ENCODE data around the gene AGAP1.

- TF ChIP-seq CTCF (IDR thresholded peaks at IDR 0.05; ENCODE audit: poor library complexity, severe bottlenecking) (no peak), MXI1 (conservative IDR thresholded peaks at IDR 0.05; ENCODE audit: poor library complexity, severe bottlenecking) (no peak), REST (IDR thresholded peaks at IDR 0.05; ENCODE audit: borderline replicate concordance) (no peak), POLR2AphosphoS5 (IDR thresholded peaks at IDR 0.05) (no peak), EZH2 (IDR thresholded peaks at IDR 0.05; ENCODE audit: borderline replicate concordance, insufficient read depth, low read length, poor library complexity, severe bottlenecking) (no peak), RAD21 (conservative IDR thresholded peaks at IDR 0.05) (no peak)
Observed at GRCh38 chr2:235848055-235848454, 354.2 kb downstream of the AGAP1 start.

All from neural cell (in vitro differentiated cells).